Transverse colon (tissue), 4 donors: ENCODE data around the gene CTBP1. TPM values are rescaled to one million over a fixed set of nuclear protein-coding genes. Genes with fewer than 3 reads are reported as not detected.

Experiments used
- DNase-seq: peaks from one replicate; pipeline ENCODE4 v3.0.0-alpha.2; 2019
- H3K27ac ChIP-seq, 4 donors: fragments of 200-600 bp; sonication (generic); 2 replicates each; pipeline ENCODE4 v1.5.1; 2016 to 2018; ENCODE audit warnings: inconsistent platforms in 4 of 4
- H3K27me3 ChIP-seq: fragments of 200-600 bp; sonication (generic); 2 replicates; pipeline ENCODE4 v1.5.1; 2017; ENCODE audit warnings: inconsistent platforms
- H3K36me3 ChIP-seq, 4 donors: fragments of 200-600 bp; sonication (generic); 2 replicates each; pipeline ENCODE4 v1.5.1; 2017 to 2019; ENCODE audit warnings: inconsistent platforms in 4 of 4
- H3K4me1 ChIP-seq, 4 donors: fragments of 200-600 bp; sonication (generic); 2 replicates each; pipeline ENCODE4 v1.5.1; 2017 to 2020; ENCODE audit warnings: inconsistent platforms in 4 of 4
- H3K4me3 ChIP-seq, 4 donors: fragments of 200-600 bp; sonication (generic); 1 replicate in 1 of 4; 2 replicates in 3 of 4; pipeline versions ENCODE4 v1.5.1 to v1.6.1; 2017 to 2019; ENCODE audit warnings: inconsistent platforms in 4 of 4
- H3K9me3 ChIP-seq, 2 donors: fragments of 200-600 bp; sonication (generic); 2 replicates each; pipeline ENCODE4 v1.5.1; 2017 to 2019; ENCODE audit warnings: inconsistent platforms in 2 of 2
- EP300 ChIP-seq: sonication (generic); formaldehyde crosslinking; IDR thresholded peaks from one replicate; pipeline ENCODE4 v1.6.1; 2017; ENCODE audit warnings: antibody characterized with exemption, low read depth
- POLR2A ChIP-seq: fragments of 450-650 bp; IDR thresholded peaks from one replicate; pipeline ENCODE4 v1.6.1; 2016; ENCODE audit warnings: antibody characterized with exemption, mild to moderate bottlenecking, moderate library complexity
- POLR2AphosphoS5 ChIP-seq, 3 donors: sonication (generic); formaldehyde crosslinking; IDR thresholded peaks; one replicate each; pipeline ENCODE4 v1.6.1; 2016; ENCODE audit warnings: antibody characterized with exemption in 3 of 3
- WGBS, 2 donors: methylation state at CpG; one replicate each; pipeline ENCODE4 v1.1.5; 2018; ENCODE audit warnings: low coverage in 1 of 2; 5-methylcytosine and 5-hydroxymethylcytosine counted together
- in situ Hi-C, 4 donors: fragments of 200-750 bp; cut with MboI; loops; one replicate each; pipeline versions ENCODE4 v1.15.0 to v1.15.1; 2017; ENCODE audit warnings: low sequenced_read_pairs in 3 of 4, low pct_ligation_motif_present in 1 of 4, low pct_unique_long_range_greater_than_20kb in 1 of 4
- intact Hi-C: fragments of 100-400 bp; cut with DNase I; formaldehyde crosslinking; loops from one replicate; pipeline ENCODE4 v1.15.1; 2023; ENCODE audit warnings: low total_unique reads
- total RNA-seq, 4 donors: library from RNA; depleted of rRNA; stranded (reverse); fragments of >200 nt; gene quantifications; one replicate each; pipeline ENCODE4 v1.1.0, GENCODE V29; 2016
- TF ChIP-seq, protein P1 (sequence below), 5 experiments: fragments of 200-600 bp in 3 of 5; fragments of 450-650 bp in 2 of 5; sonication (generic) in 3 of 5; IDR thresholded peaks; 1 replicate in 2 of 5; 2 replicates in 3 of 5; pipeline ENCODE4 v1.5.1; 2016 to 2017; ENCODE audit warnings: antibody characterized with exemption in 5 of 5, inconsistent platforms in 3 of 5, mild to moderate bottlenecking in 2 of 5, moderate library complexity in 1 of 5

The CTBP1 gene
- total RNA-seq, 4 donors from 2014 or later: 183 to 457 (median 243) TPM

DNA sequence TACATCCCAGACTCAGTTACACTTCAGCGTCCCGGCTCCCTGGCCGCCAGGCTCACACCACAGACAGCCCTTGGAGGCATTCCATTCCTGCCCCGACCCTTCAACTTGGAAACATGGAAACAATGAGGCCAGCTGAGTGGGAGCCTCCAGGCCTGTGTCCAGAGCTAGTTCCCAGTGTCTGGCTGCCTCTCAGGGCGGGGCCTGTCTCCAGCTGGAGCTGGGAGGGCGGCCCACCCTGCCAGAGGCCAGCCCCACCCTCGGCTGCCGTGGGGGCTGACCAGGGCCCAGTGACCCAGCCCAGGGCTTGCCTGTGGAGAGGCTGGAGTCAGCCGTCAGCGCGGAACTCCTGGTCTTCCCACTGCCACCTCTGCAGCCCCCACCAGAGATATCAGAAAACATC lies 39.1 kb downstream of the CTBP1 start:
- TF ChIP-seq, protein P1, sequence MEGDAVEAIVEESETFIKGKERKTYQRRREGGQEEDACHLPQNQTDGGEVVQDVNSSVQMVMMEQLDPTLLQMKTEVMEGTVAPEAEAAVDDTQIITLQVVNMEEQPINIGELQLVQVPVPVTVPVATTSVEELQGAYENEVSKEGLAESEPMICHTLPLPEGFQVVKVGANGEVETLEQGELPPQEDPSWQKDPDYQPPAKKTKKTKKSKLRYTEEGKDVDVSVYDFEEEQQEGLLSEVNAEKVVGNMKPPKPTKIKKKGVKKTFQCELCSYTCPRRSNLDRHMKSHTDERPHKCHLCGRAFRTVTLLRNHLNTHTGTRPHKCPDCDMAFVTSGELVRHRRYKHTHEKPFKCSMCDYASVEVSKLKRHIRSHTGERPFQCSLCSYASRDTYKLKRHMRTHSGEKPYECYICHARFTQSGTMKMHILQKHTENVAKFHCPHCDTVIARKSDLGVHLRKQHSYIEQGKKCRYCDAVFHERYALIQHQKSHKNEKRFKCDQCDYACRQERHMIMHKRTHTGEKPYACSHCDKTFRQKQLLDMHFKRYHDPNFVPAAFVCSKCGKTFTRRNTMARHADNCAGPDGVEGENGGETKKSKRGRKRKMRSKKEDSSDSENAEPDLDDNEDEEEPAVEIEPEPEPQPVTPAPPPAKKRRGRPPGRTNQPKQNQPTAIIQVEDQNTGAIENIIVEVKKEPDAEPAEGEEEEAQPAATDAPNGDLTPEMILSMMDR (IDR thresholded peaks at IDR 0.05): no peak
- TF ChIP-seq POLR2A (no peak), EP300 (no peak), POLR2AphosphoS5 (IDR thresholded peaks at IDR 0.05) (peak; percentile 32 to 46 (median 36))
- Histone ChIP-seq H3K27me3 (no peaks in the 10 kb centered on the region), H3K9me3 (no peaks in the 10 kb centered on the region), H3K4me3 (no peak overlapping the region), H3K36me3 (peaks cover 0 to 10% (median 5%) of the 10 kb centered on the region in 4 donors), H3K4me1 (peaks cover 37 to 68% (median 49%) of the 10 kb centered on the region in 4 donors), H3K27ac (peak overlapping the region; percentile 75 to 87 (median 79))
- in situ Hi-C loops (no loop called here), intact Hi-C loops (loop anchor here (5.0 kb wide), 1 partner anchor 37 kb away; the partner anchor contains the start of gene CTBP1)
- peak; percentile 66 for DNase-seq
- WGBS, 2 donors: 52% methylated on average over 9 of the region's 11 CpGs; no CpG with 5 or more reads in 1 of the 2 donors

DNA sequence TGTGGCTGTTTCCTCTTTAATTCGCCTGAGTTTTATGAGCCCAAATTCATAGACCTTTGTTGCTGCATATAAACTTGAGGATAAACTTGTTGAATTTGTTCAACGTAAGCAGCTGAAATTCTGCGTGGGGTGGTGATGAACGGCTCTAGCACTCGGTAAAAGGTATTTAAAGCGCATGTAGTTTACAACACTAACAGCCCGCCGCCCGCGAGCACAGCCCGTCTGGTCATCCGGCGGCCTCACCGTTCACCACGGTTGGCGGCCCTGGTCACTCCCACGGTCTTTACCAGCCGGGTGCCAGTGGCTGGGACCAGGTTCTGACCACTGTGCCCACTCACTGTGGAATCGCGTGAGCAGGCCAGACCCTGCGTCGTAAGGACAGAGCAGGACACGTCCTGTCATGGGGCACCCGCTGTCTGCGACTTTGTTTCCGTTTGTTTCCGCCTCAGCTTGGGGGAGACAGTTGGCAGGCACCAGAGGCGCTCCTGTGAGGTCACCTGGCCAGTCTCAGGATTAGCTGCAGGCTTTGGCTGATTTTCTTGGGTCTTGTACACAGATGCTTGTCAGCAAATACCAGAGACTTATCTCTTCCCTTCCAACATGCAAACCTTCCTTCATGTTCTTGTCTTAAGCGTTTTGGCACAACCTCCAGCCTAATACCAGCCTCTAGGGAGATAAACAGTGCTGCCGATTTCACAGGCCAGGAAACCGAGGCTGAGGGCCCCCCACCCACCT lies 39.8 kb downstream of the CTBP1 start:
- Histone ChIP-seq H3K36me3 (peaks cover 0 to 8% (median 3%) of the 10 kb centered on the region in 4 donors), H3K4me3 (no peak overlapping the region), H3K9me3 (no peaks in the 10 kb centered on the region), H3K4me1 (peaks cover 40 to 75% (median 56%) of the 10 kb centered on the region in 4 donors), H3K27me3 (no peaks in the 10 kb centered on the region), H3K27ac (peak overlapping the region; percentile 75 to 87 (median 79))
- intact Hi-C loops (no loop called here), in situ Hi-C loops (no loop called here)
- 25 to 81% methylated on average over 3 to 31 of the region's 31 CpGs for WGBS, 2 donors
- TF ChIP-seq, protein P1 (IDR thresholded peaks at IDR 0.05): no peak
- no peak for TF ChIP-seq POLR2AphosphoS5 (IDR thresholded peaks at IDR 0.05)
- TF ChIP-seq POLR2A: no peak
- TF ChIP-seq EP300: no peak
- DNase-seq: peak; percentile 18

DNA sequence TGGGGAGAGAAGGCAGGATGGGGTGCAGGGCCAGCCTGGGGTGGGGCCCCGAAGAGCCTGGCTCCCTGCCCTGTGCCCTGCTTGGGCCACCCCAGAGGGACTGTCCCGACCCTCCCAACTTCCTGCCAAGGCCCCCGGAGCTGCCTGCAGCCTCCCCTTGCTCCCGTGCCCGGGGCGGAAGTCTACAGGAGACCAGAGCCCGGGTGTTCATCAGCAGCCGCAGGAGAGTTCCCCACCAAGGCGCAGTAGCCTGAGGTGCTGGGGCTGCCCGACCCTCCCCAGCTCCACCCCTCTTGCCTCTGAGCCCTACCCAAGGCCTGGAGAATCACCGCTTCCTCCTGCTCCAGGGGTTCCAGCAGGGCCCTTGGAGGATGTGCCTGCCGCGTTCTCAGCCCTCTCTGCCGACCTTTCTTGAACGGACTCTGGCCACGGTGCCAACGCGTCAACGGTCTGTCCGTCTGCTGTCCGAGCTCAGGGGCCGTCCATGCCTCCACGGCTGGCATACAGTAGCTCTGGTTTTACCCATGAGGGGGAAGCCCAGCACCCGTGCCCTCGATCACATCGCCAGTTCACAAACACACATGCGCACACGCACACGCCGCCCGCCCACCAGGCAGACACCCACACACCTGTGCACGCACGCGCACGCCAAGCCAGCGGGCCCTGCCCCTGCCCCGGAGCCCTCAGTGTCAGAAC lies 40.5 kb downstream of the CTBP1 start:
- peaks cover 43 to 82% (median 57%) of the 10 kb centered on the region in 4 donors for H3K4me1 ChIP-seq
- peak; percentile 30 for DNase-seq
- peaks cover 0 to 6% (median 2%) of the 10 kb centered on the region in 4 donors for H3K36me3 ChIP-seq

More for the DNA sequence above, 40.5 kb downstream of the CTBP1 start:
- Histone ChIP-seq H3K27me3 (no peaks in the 10 kb centered on the region), H3K9me3 (no peaks in the 10 kb centered on the region), H3K27ac (peak overlapping the region; percentile 75 to 87 (median 79)), H3K4me3 (no peak overlapping the region)
- intact Hi-C loops (no loop called here), in situ Hi-C loops (no loop called here)
- WGBS, 2 donors: 68% methylated on average over 37 of the region's 37 CpGs; no CpG with 5 or more reads in 1 of the 2 donors
- TF ChIP-seq EP300: no peak
- TF ChIP-seq POLR2AphosphoS5 (IDR thresholded peaks at IDR 0.05): no peak
- TF ChIP-seq, protein P1 (IDR thresholded peaks at IDR 0.05): no peak
- no peak for TF ChIP-seq POLR2A
